Measurements from ENCODE around the gene MAP2.

MAP2 gene

DNA sequence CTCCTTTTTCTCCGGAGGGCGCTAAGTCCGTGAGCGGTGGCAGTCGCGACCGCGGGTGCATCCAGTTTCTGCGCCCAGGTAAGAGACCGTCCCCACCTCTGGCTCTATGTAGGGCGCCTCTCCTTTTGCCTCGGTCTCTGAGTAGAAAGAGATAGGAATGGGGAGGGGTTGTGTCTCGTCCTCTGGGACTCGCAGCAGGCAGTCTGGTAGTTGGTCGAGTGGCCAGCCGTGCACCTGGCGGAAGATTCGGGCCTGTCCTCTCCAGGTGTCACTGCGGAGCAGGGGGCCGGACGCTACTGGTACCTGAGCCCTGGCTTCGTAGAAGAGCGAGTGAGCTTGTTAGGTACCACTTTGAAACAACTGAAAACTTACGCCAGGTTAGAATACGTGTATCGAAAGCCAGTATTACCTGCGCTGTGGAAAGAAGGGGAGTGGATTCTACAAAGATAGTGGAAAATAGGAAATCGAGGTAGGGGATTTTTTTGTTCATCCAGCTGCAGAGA, 403 bp downstream of the MAP2 start:
- no peak for DNase-seq (ENCODE audit: low read depth in 2 of 2)

GRCh38 chr2:209424781-209425470, 1.1 kb downstream of the MAP2 start:
- no peak for DNase-seq (ENCODE audit: low read depth in 2 of 2)

DNA sequence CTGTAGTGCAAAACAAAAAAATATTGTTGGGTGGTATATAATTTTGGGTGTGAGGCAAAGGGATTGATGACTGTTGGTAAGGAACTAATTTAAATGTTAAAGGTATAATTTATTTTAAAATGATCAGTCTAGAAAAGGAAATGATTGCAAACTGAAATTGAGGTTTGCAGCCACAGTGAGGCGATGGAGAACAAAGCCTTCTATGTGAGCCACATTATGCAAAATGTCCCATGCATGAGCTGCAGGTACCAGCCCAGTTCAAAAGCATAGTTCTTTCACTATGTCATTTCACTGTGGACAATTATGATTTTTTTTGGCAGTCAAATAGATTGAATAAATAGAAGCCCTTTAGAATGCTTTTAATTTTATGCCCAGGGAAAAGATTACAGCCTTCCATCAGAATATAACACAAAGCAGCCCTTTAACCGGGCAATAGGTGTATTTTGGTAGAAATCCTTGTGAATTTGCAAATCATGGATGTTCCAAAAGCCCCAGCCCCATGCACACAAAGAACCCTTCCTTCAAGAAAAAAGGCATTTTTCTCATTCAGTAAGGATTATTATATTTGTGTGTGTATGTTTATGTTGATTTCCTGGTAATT, 1.7 kb downstream of the MAP2 start:
- peak in 1 of 2 experiments; percentile 5 for DNase-seq (ENCODE audit: low read depth in 2 of 2)

- no peak for DNase-seq (ENCODE audit: low read depth in 2 of 2)
Observed at GRCh38 chr2:209426432-209426831, 2.6 kb downstream of the MAP2 start.

- DNase-seq (ENCODE audit: low read depth in 2 of 2), result peak in 1 of 2 experiments; percentile 20
Observed at GRCh38 chr2:209431701-209432100, 7.9 kb downstream of the MAP2 start.

DNA sequence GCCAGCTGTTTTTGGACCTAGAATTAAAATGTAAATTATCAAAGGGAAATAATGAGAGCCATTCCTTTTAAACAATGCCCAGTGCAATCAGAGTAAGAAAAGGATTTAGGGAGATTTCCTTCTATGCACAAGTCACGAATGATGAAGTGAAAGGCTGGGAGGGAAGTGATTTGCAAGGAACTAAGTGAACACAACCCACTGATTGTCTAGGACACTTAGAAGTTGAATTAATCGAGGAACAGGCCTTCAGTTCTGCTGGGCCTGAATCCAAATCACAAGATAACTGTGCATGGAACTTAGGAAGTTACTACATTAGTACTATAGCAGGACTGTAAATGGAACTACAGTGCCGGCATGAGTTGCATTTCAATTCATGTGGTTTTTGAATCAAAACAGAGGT, 17.7 kb downstream of the MAP2 start:
- DNase-seq (ENCODE audit: low read depth in 2 of 2), result no peak

DNA sequence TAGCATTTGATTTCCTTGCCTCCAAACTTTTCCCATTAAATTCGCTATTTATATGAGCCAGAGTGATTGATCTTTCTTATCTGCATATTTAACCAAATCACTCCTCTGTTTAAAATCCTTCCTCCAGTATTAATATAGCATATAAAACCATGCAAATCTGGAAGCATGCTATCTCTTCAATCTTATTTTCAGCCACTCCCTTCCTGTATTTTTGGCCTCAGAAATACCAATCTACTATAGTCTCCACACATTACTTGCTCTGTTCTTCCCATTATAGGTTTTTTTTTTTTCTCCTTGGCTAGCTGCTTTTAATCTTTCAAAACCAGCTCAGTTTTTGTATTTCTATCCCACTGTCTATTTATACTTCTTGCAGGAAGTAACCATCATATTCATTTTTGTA, 19.1 kb downstream of the MAP2 start:
- no peak for DNase-seq (ENCODE audit: low read depth in 2 of 2)

DNA sequence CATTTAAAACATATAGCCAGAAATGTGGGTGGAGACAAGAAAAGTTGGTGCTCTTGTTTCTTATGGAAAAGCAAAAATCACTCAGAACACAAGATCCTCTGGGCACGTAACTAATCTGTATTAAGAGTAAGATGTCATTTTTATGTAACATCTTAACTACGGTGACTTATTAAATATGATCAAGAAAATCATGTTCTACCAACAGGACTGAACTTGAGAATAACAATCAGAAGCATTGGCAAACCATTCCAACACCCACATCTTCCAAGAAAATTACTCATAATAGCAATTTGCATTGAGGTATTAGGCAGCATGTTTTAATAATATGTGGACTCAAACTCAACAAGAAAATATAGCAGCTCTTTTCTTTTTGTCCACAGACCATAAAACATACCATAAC, 21.6 kb downstream of the MAP2 start:
- DNase-seq (ENCODE audit: low read depth in 2 of 2), result no peak

DNA sequence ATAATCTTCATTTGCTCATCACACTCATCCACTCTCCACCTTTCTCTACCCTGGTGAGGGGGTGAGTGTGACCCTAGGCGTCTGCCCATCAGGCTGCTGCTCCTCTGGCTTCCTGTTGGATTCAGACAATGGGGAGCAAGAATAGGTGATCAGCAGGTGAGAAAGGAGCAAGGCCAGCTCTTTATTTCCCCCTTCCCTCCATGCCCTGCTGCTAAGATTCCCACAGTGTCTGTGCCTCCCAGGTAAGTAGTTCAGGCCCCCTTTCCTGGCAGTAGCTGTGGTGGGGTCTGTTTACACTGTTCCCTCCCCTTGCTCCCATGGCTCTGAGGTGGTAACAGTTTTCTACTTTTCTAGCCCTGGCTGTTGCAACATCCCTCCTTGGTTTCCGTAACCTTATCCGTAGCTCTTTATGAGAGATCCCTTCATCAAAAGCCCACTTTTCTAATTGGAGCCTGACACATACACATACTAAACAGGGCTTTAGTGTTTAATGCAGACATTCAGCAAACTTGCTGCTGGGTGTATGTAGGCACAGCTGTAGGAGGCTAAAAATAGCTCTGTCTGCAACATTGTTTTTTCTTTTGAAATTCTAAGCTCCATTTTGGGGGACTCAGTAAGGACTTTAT, 27.5 kb downstream of the MAP2 start:
- no peak for DNase-seq (ENCODE audit: low read depth in 2 of 2)

DNA sequence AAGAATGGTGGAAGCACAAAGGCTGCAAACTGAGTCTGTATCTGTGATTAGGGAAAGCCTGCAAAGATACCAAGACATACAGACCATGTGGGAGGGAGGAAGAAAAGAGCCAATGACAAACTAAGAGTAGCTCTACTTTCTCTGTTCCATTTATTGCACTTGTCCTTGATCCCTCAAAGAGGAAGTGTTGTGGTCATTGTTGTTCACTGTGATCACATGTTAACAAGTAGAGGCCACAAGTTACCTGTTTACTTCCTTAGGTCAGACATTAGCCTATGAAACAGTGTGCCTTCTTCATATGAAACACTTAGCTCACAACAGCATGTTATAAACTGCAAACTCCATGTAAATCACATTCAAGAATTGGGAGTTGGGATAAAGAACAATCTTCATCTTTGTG, 32.6 kb downstream of the MAP2 start:
- no peak for DNase-seq (ENCODE audit: low read depth in 2 of 2)

DNA sequence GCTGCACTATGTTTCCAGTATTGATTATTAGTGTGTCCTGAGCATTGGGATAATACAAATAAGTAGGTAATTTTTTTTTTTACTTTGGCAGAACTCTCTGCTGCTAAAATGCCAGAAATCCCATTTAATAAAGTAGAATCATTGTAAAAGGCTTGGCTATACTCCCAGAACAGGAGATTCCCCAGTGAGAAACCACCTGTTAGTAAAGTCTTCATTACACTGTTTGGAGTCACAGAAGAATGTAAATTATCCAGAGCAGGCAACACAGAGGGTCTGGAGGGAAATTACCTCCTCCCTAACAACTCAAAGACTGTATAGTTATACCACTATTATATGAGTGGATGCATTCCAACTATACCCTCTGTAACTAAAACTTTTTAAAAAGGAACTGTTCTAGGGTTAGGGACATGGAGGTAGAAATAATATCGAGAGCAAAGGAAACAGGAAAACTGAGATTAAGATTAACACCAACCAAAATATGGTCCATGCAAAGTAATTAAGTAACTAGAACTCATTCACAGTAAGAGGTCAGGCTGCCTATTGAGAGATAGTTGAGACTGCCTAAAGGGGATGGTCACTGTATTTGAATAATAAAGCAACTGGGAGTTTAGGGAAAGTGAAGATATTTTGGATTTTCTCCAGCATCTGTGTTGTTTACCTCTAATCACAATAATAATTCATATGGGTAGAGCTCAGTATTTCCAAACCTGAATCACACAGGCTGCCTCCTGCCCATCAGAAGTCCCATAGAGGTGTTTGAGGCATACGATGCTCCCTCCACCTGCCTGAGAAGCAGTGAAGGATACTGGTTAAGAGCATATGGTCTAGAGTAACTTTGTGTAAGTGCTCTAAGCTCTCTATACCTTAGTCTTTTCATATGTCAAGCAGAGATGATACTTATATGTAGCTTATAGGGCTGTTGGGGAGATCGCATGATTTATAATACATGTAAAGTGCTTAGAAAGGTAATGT, 34.4 kb downstream of the MAP2 start:
- DNase-seq (ENCODE audit: low read depth in 2 of 2), result no peak

- no peak for DNase-seq (ENCODE audit: low read depth in 2 of 2)
Observed at GRCh38 chr2:209459359-209459758, 35.5 kb downstream of the MAP2 start.

DNA sequence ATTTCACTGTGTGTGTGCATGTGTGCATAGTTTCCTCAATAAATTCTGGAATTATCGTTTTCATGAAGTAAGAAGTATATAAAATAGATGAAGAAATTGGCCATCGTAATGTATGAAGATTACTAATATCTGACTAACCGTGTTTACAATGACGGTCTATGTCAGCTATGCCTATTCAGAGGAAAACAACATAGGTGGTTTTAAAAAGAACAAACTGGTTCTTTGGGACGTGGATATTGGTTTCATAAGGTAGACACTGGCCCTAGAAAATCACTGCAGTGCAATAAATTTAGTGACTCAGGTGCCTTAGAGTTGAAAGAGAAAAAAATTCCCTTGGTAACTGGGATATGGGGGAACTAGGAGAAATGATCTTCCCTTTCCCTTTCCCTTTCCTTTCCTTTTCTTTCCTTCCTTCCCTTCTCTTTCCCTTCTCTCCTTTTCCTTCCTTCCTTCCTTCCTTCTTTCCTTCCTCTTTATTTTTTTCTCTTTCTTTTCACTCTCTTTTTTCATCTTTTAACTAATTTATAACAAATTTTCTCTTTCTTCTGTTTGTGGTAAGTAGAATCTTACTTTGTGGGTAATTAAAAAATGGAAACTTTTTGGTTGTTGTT, 36.4 kb downstream of the MAP2 start:
- DNase-seq (ENCODE audit: low read depth in 2 of 2), result no peak

GRCh38 chr2:209463226-209463625, 39.4 kb downstream of the MAP2 start:
- no peak for DNase-seq (ENCODE audit: low read depth in 2 of 2)

GRCh38 chr2:209463835-209464234, 40.0 kb downstream of the MAP2 start:
- DNase-seq (ENCODE audit: low read depth in 2 of 2), result no peak

- no peak for DNase-seq (ENCODE audit: low read depth in 2 of 2)
Observed at GRCh38 chr2:209468846-209469245, 45.0 kb downstream of the MAP2 start.

DNA sequence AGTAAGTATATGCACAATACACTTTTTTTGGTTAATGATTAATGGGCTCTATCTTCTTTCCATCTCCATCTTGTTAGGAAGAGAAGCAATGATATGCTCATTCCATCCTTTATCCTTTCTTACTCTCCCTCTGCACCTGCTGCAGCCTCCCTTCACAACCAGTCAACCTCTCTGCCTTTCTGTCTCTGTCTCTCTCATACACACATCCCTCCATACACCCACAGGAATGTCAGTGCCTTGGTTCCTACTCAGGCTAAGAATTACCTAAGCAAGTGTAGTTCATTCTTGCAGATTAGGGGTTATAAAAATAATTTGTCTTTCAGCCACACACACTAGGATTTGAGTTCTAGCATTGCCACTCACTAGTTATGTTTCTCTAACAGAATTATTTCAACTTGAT, 45.6 kb downstream of the MAP2 start:
- no peak for DNase-seq (ENCODE audit: low read depth in 2 of 2)

- no peak for DNase-seq (ENCODE audit: low read depth in 2 of 2)
Observed at GRCh38 chr2:209470466-209470865, 46.6 kb downstream of the MAP2 start.

DNA sequence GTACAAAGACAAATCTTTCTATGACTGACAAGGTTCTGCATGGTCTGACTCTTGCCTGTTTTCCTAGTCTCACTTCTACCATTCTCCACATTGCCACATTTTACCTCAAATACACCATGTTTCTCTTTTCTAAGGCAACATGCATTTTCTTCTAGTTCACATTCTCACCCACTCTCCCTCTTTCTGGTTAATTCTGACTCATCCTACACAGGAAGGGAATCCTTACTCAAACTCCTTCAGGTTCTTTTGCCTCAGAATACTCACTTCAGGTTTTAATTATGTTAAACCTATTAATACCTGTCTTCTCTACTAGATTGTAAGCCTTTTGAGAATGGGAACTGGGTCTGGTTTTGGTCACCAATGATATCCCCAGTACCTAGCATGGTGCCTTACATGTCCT, 47.2 kb downstream of the MAP2 start:
- DNase-seq (ENCODE audit: low read depth in 2 of 2), result no peak

DNA sequence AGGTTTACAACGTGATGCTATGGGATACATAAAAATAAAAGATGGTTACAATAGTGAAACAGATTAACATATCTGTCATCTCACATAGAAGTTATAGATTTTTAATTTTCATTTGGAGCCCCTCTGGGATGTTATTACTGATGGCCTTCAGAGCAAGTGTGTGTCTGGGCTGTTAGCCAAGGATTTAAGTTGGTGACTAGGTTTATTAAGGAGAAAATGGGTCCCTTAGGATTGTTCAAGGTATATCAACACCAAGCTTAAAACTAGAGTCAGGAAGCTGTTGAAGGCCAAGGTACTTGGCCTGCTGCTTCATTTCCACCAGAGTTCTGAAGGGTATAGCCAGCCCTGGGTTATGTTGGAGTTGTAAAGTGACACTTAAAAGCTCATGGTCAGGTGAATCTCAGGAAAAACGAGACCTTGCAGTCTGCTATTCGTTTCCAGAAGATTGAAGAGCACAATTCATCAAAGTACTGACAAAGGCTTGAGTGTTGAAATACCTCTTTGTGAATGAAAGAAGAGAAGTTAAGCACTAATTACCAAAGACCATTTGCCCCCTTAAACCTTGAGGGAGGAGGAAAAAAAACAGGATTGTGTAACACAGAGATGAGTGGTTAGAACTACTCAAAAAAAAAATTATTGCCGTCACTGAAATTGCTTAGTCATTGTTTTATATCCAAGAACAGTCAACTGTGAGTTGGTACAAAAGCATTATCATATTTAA, 48.4 kb downstream of the MAP2 start:
- no peak for DNase-seq (ENCODE audit: low read depth in 2 of 2)

- no peak for DNase-seq (ENCODE audit: low read depth in 2 of 2)
Observed at GRCh38 chr2:209472871-209473270, 49.0 kb downstream of the MAP2 start.

Data from fibroblast of skin of left biceps (primary cell).